HepG2 (cell line): ENCODE data around the gene TMC2. TPM values are rescaled to one million over a fixed set of nuclear protein-coding genes. Genes with fewer than 3 reads are reported as not detected.

ENCODE experiments used
- ARHGAP35 ChIP-seq: sonication (generic); formaldehyde crosslinking; IDR thresholded peaks from 2 replicates; pipeline ENCODE4 v1.9.0; 2022; ENCODE audit warnings: mild to moderate bottlenecking, inconsistent platforms, moderate library complexity, missing genetic modification reagents, borderline replicate concordance
- ARNT ChIP-seq: fragments of 450-650 bp; IDR thresholded peaks from 2 replicates; pipeline ENCODE4 v1.6.1; 2017
- CBX1 ChIP-seq: IDR thresholded peaks from one replicate; pipeline ENCODE4 v1.6.1; 2016; ENCODE audit warnings: antibody characterized with exemption, low read depth
- ETV5 ChIP-seq: IDR thresholded peaks from 2 replicates; pipeline ENCODE4 v1.6.1; 2018; ENCODE audit warnings: missing biosample characterization, missing genetic modification reagents, inconsistent platforms, borderline replicate concordance
- GABPA ChIP-seq, 2 experiments: IDR thresholded peaks; 2 replicates each; pipeline ENCODE4 v1.6.1; 2011 to 2016; ENCODE audit warnings: low read depth in 2 of 2, low read length in 1 of 2, missing biosample characterization in 1 of 2, missing genetic modification characterization in 1 of 2
- GATAD1 ChIP-seq: IDR thresholded peaks from 2 replicates; pipeline ENCODE4 v1.6.1; 2016; ENCODE audit warnings: missing genetic modification reagents, missing compliant biosample characterization
- HOXA7 ChIP-seq: sonication (generic); formaldehyde crosslinking; IDR thresholded peaks from 2 replicates; pipeline ENCODE4 v1.8.1; 2022; ENCODE audit warnings: mild to moderate bottlenecking, missing genetic modification reagents, moderate library complexity
- IKZF5 ChIP-seq: IDR thresholded peaks from 2 replicates; pipeline ENCODE4 v1.6.1; 2018; ENCODE audit warnings: missing genetic modification reagents, mild to moderate bottlenecking, missing compliant biosample characterization
- JDP2 ChIP-seq: sonication (generic); formaldehyde crosslinking; IDR thresholded peaks from 2 replicates; pipeline ENCODE4 v1.8.1; 2022; ENCODE audit warnings: missing genetic modification reagents, borderline replicate concordance
- MAFG ChIP-seq: sonication (generic); formaldehyde crosslinking; IDR thresholded peaks from 2 replicates; pipeline ENCODE4 v1.5.1; 2020; ENCODE audit warnings: mild to moderate bottlenecking, missing genetic modification reagents
- MATR3 ChIP-seq: sonication (generic); formaldehyde crosslinking; IDR thresholded peaks from 2 replicates; pipeline ENCODE4 v1.4.0; 2020; ENCODE audit warnings: missing genetic modification reagents
- NBN ChIP-seq: fragments of 450-650 bp; conservative IDR thresholded peaks from 2 replicates; pipeline ENCODE4 v1.6.1; 2017
- NKX3-1 ChIP-seq: sonication (generic); formaldehyde crosslinking; IDR thresholded peaks from 2 replicates; pipeline ENCODE4 v1.5.0; 2020; ENCODE audit warnings: missing genetic modification reagents
- PBX2 ChIP-seq: IDR thresholded peaks from 2 replicates; pipeline ENCODE4 v1.6.1; 2016; ENCODE audit warnings: control low read depth
- RBFOX2 ChIP-seq: fragments of 200-400 bp; formaldehyde crosslinking; IDR thresholded peaks from 2 replicates; pipeline ENCODE4 v1.6.1; 2017; ENCODE audit warnings: low read depth, mild to moderate bottlenecking, low read length
- SCMH1 ChIP-seq: sonication (generic); formaldehyde crosslinking; IDR thresholded peaks from 2 replicates; pipeline ENCODE4 v1.9.0; 2021; ENCODE audit warnings: missing genetic modification reagents, mild to moderate bottlenecking, borderline replicate concordance
- TARDBP ChIP-seq: sonication (generic); formaldehyde crosslinking; IDR thresholded peaks from 2 replicates; pipeline ENCODE4 v1.8.0; 2022; ENCODE audit warnings: mild to moderate bottlenecking, missing genetic modification reagents
- TBL1XR1 ChIP-seq: fragments of 150-350 bp; IDR thresholded peaks from 2 replicates; pipeline ENCODE4 v1.6.1; 2014; ENCODE audit warnings: borderline replicate concordance, low read length; ENCODE audit not compliant: partially characterized antibody
- TGIF2 ChIP-seq: IDR thresholded peaks from 2 replicates; pipeline ENCODE4 v1.6.1; 2016; ENCODE audit warnings: control low read depth, missing compliant biosample characterization
- ZMAT5 ChIP-seq: sonication (generic); formaldehyde crosslinking; IDR thresholded peaks from 2 replicates; pipeline ENCODE4 v1.5.0; 2020; ENCODE audit warnings: mild to moderate bottlenecking, low read depth, missing genetic modification reagents, borderline replicate concordance
- ZNF121 ChIP-seq: sonication (generic); formaldehyde crosslinking; IDR thresholded peaks from 2 replicates; pipeline ENCODE4 v1.5.0; 2020; ENCODE audit warnings: mild to moderate bottlenecking, missing genetic modification reagents
- ZNF546 ChIP-seq: sonication (generic); formaldehyde crosslinking; conservative IDR thresholded peaks from 2 replicates; pipeline ENCODE4 v1.8.1; 2023; ENCODE audit warnings: mild to moderate bottlenecking, missing genetic modification reagents
- ZNF589 ChIP-seq: sonication (generic); formaldehyde crosslinking; conservative IDR thresholded peaks from 2 replicates; pipeline ENCODE4 v1.8.0; 2022; ENCODE audit warnings: mild to moderate bottlenecking, moderate library complexity, missing genetic modification reagents
- ZSCAN31 ChIP-seq: sonication (generic); formaldehyde crosslinking; IDR thresholded peaks from 2 replicates; pipeline ENCODE4 v1.5.0; 2020; ENCODE audit warnings: low read depth, mild to moderate bottlenecking, missing genetic modification reagents
- polyA plus RNA-seq, 8 experiments: library from polyadenylated mRNA; depleted of rRNA in 3 of 8; stranded (reverse) in 7 of 8; unstranded in 1 of 8; fragments of >200 nt; fragmentation: Illumina TruSeq in 4 of 8; extraction: Trizol in 4 of 8; gene quantifications; 2 replicates each; pipeline versions ENCODE4 v1.2.1 to v1.2.3, GENCODE V29; 2011 to 2016; ENCODE audit warnings: low read depth in 4 of 8, missing spikeins in 1 of 8, mixed read lengths in 1 of 8; ENCODE audit not compliant: insufficient read depth in 1 of 8
- total RNA-seq, 5 experiments: library from RNA; depleted of rRNA; stranded (reverse); fragments of >200 nt; fragmentation: Illumina TruSeq; extraction: Trizol; gene quantifications; 2 replicates each; pipeline ENCODE4 v1.2.3, GENCODE V29; 2016; ENCODE audit warnings: low read depth in 1 of 5
- TF ChIP-seq, protein P1 (sequence below): IDR thresholded peaks from 2 replicates; pipeline ENCODE4 v1.6.1; 2012; ENCODE audit warnings: inconsistent platforms
- TF ChIP-seq, protein P2 (sequence below): fragments of 450-650 bp; IDR thresholded peaks from 2 replicates; pipeline ENCODE4 v1.6.1; 2017; ENCODE audit warnings: mild to moderate bottlenecking

The TMC2 gene
- total and polyA plus RNA-seq, 2 of the 13 experiments (the other 11 are each of a cell fraction or from before 2014, with no cell fraction given) = not detected

GRCh38 chr20:2508631-2509467 lies 27.5 kb upstream of the TMC2 start, which contains the start of gene ZNF343 (continued):
- TF ChIP-seq MAFG (CRISPR knock-in tag) (no peak), TGIF2 (CRISPR knock-in tag) (peak; percentile 70), MATR3 (CRISPR knock-in tag) (no peak), JDP2 (CRISPR knock-in tag) (no peak), NKX3-1 (CRISPR knock-in tag) (no peak), SCMH1 (CRISPR knock-in tag) (no peak), ZNF546 (CRISPR knock-in tag) (no peak; the same call in 1 of the 2 replicates), ZMAT5 (CRISPR knock-in tag) (no peak), RBFOX2 (peak; percentile 92), CBX1 (peak; percentile 74), HOXA7 (CRISPR knock-in tag) (no peak), IKZF5 (CRISPR knock-in tag) (peak; percentile 58; the same call in 1 of the 2 replicates), NBN (no peak), GABPA (IDR thresholded peaks at IDR 0.05; ENCODE audit: low read depth, low read length) (peak; percentile 90), GABPA (CRISPR knock-in tag; IDR thresholded peaks at IDR 0.05; ENCODE audit: low read depth) (peak; percentile 100), ARHGAP35 (CRISPR knock-in tag) (peak; percentile 53; the same call in 1 of the 2 replicates), GATAD1 (CRISPR knock-in tag) (peak; percentile 90), ARNT (no peak), TBL1XR1 (peak; percentile 79), ETV5 (peak; percentile 77; the same call in 1 of the 2 replicates), TARDBP (CRISPR knock-in tag) (peak; percentile 76; the same call in 1 of the 2 replicates), ZNF589 (CRISPR knock-in tag) (0 out of 2 replicates have a peak, but pooled peaks have one; percentile 15), ZSCAN31 (CRISPR knock-in tag) (peak; percentile 23), ZNF121 (CRISPR knock-in tag) (no peak), PBX2 (CRISPR knock-in tag) (peak; percentile 78)
- TF ChIP-seq, protein P1, sequence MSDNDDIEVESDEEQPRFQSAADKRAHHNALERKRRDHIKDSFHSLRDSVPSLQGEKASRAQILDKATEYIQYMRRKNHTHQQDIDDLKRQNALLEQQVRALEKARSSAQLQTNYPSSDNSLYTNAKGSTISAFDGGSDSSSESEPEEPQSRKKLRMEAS = peak; percentile 94
- TF ChIP-seq, protein P2, sequence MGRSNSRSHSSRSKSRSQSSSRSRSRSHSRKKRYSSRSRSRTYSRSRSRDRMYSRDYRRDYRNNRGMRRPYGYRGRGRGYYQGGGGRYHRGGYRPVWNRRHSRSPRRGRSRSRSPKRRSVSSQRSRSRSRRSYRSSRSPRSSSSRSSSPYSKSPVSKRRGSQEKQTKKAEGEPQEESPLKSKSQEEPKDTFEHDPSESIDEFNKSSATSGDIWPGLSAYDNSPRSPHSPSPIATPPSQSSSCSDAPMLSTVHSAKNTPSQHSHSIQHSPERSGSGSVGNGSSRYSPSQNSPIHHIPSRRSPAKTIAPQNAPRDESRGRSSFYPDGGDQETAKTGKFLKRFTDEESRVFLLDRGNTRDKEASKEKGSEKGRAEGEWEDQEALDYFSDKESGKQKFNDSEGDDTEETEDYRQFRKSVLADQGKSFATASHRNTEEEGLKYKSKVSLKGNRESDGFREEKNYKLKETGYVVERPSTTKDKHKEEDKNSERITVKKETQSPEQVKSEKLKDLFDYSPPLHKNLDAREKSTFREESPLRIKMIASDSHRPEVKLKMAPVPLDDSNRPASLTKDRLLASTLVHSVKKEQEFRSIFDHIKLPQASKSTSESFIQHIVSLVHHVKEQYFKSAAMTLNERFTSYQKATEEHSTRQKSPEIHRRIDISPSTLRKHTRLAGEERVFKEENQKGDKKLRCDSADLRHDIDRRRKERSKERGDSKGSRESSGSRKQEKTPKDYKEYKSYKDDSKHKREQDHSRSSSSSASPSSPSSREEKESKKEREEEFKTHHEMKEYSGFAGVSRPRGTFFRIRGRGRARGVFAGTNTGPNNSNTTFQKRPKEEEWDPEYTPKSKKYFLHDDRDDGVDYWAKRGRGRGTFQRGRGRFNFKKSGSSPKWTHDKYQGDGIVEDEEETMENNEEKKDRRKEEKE = no peak
